Keratinocyte (primary cell): ENCODE results near the gene SENP1. TPM values are rescaled to one million over a fixed set of nuclear protein-coding genes. Genes with fewer than 3 reads are reported as not detected.

Experiments used
- DNase-seq: peaks from one replicate; pipeline ENCODE4 v3.0.0-alpha.2; 2011; ENCODE audit warnings: low read depth, missing footprints, low spot score
- FAIRE-seq: peaks from 2 replicates; lab custom pipeline; 2011; peaks lifted over from hg19 to GRCh38; lab: Jason Lieb, UNC
- H2AFZ ChIP-seq: 2 replicates; pipeline ENCODE4 v1.6.0; 2012; ENCODE audit warnings: low read length, control low read depth, inconsistent platforms; ENCODE audit not compliant: control insufficient read depth
- H3K27ac ChIP-seq: 2 replicates; pipeline ENCODE4 v1.5.1; 2011; ENCODE audit warnings: low read length; ENCODE audit not compliant: control insufficient read depth, insufficient read depth
- H3K27me3 ChIP-seq: 3 replicates; pipeline ENCODE4 v1.6.0; 2011; ENCODE audit warnings: low read length; ENCODE audit not compliant: control insufficient read depth, insufficient read depth; ENCODE audit errors: extremely low read depth
- H3K36me3 ChIP-seq, 2 experiments: 2 replicates in 1 of 2; 3 replicates in 1 of 2; pipeline ENCODE4 v1.5.1; 2011; ENCODE audit warnings: low read length in 2 of 2, mild to moderate bottlenecking in 1 of 2; ENCODE audit not compliant: control insufficient read depth in 2 of 2, insufficient read depth in 2 of 2; ENCODE audit errors: extremely low read depth in 1 of 2
- H3K4me1 ChIP-seq: 3 replicates; pipeline ENCODE4 v1.5.1; 2011; ENCODE audit warnings: low read length; ENCODE audit not compliant: control insufficient read depth, insufficient read depth; ENCODE audit errors: extremely low read depth
- H3K4me2 ChIP-seq: 3 replicates; pipeline ENCODE4 v1.6.0; 2011; ENCODE audit warnings: low read depth, low read length; ENCODE audit not compliant: control insufficient read depth, insufficient read depth; ENCODE audit errors: extremely low read depth
- H3K4me3 ChIP-seq, 3 experiments: fragments of 200-600 bp in 1 of 3; sonication (generic) in 1 of 3; 2 replicates in 2 of 3; 3 replicates in 1 of 3; pipeline ENCODE4 v1.5.1; 2011 to 2016; ENCODE audit warnings: low read length in 3 of 3, mild to moderate bottlenecking in 3 of 3, control low read depth in 2 of 3, inconsistent platforms in 1 of 3, low read depth in 1 of 3, mixed read lengths in 1 of 3, mixed run types in 1 of 3, moderate library complexity in 1 of 3; ENCODE audit not compliant: control insufficient read depth in 2 of 3, insufficient read depth in 2 of 3; ENCODE audit errors: extremely low read depth in 1 of 3
- H3K79me2 ChIP-seq: 2 replicates; pipeline ENCODE4 v1.6.0; 2012; ENCODE audit warnings: low read length; ENCODE audit not compliant: control insufficient read depth, insufficient read depth
- H3K9ac ChIP-seq: 3 replicates; pipeline ENCODE4 v1.6.0; 2011; ENCODE audit warnings: low read length; ENCODE audit not compliant: control insufficient read depth, insufficient read depth; ENCODE audit errors: extremely low read depth
- H3K9me1 ChIP-seq: 3 replicates; pipeline ENCODE4 v1.6.0; 2011; ENCODE audit warnings: low read length; ENCODE audit not compliant: control insufficient read depth, insufficient read depth; ENCODE audit errors: extremely low read depth
- H3K9me3 ChIP-seq: 2 replicates; pipeline ENCODE4 v1.5.1; 2012; ENCODE audit warnings: low read depth, low read length; ENCODE audit not compliant: control insufficient read depth
- H4K20me1 ChIP-seq: 3 replicates; pipeline ENCODE4 v1.6.0; 2011; ENCODE audit warnings: low read length; ENCODE audit not compliant: control insufficient read depth, insufficient read depth; ENCODE audit errors: extremely low read depth
- CTCF ChIP-seq, 3 experiments: IDR thresholded peaks in 1 of 3; conservative IDR thresholded peaks in 1 of 3; optimal IDR thresholded peaks in 1 of 3; 2 replicates in 2 of 3; 3 replicates in 1 of 3; pipeline versions ENCODE3 to v1.5.1; 2011; ENCODE audit warnings: low read length in 3 of 3, mild to moderate bottlenecking in 3 of 3, moderate library complexity in 2 of 3, control low read depth in 1 of 3, inconsistent platforms in 1 of 3; ENCODE audit not compliant: insufficient read depth in 2 of 3; ENCODE audit errors: extremely low read depth in 1 of 3
- EZH2 ChIP-seq: IDR thresholded peaks from one replicate; pipeline ENCODE4 v1.6.1; 2012; ENCODE audit warnings: inconsistent platforms, mild to moderate bottlenecking, low read length, moderate library complexity
- dilution Hi-C: fragments of 300-500 bp; cut with MboI; formaldehyde crosslinking; loops from one replicate; pipeline ENCODE4 v1.7.0; 2020; ENCODE audit warnings: low sequenced_read_pairs; ENCODE audit not compliant: extremely low pct_ligation_motif_present
- polyA plus RNA-seq, 5 experiments: library from polyadenylated mRNA; depleted of rRNA in 3 of 5; stranded (reverse) in 3 of 5; stranded (forward) in 1 of 5; unstranded in 1 of 5; fragments of >200 nt; gene quantifications; 1 replicate in 1 of 5; 2 replicates in 3 of 5; 3 replicates in 1 of 5; pipeline versions ENCODE4 v1.2.1 to v1.2.3, GENCODE V29; 2011 to 2012; ENCODE audit warnings: missing spikeins in 2 of 5, low read depth in 1 of 5, low replicate concordance in 1 of 5

SENP1 gene
- polyA plus RNA-seq, 1 donor (not counting 4 experiments of a cell fraction or from before 2014, with no cell fraction given): 15.4 TPM

- no peak overlapping the region for H3K4me2 ChIP-seq
- H3K27ac ChIP-seq: no peak overlapping the region
- no peaks in the 10 kb centered on the region for H3K36me3 ChIP-seq
- H3K9me1 ChIP-seq: no peaks in the 10 kb centered on the region
- H3K4me3 ChIP-seq: no peak overlapping the region
- no peak overlapping the region for H2AFZ ChIP-seq
- H3K9me3 ChIP-seq: no peaks in the 10 kb centered on the region
- DNase-seq: no peak
- FAIRE-seq: no peak
- dilution Hi-C loops: no loop called here
- TF ChIP-seq CTCF (optimal IDR thresholded peaks at IDR 0.05 in 1 of 3, IDR thresholded peaks at IDR 0.05 in 1 of 3, conservative IDR thresholded peaks at IDR 0.05 in 1 of 3; ENCODE audit: extremely low read depth in 1 of 3, insufficient read depth in 2 of 3, low read length in 3 of 3): no peak
- no peak for TF ChIP-seq EZH2
- peaks cover 13% of the 10 kb centered on the region for H3K27me3 ChIP-seq
- no peaks in the 10 kb centered on the region for H3K4me1 ChIP-seq
- no peaks in the 10 kb centered on the region for H3K79me2 ChIP-seq
- H3K9ac ChIP-seq: no peak overlapping the region
- H4K20me1 ChIP-seq: no peaks in the 10 kb centered on the region
Observed at GRCh38 chr12:48021485-48022179, 84.2 kb downstream of the SENP1 start.

- H3K27ac ChIP-seq: no peak overlapping the region
- no peaks in the 10 kb centered on the region for H3K79me2 ChIP-seq
- no peak for FAIRE-seq
- no peaks in the 10 kb centered on the region for H3K9me3 ChIP-seq
- H3K4me3 ChIP-seq: no peak overlapping the region
- no peaks in the 10 kb centered on the region for H3K9me1 ChIP-seq
- no peak overlapping the region for H3K9ac ChIP-seq
- DNase-seq: no peak
- H3K27me3 ChIP-seq: peaks cover 17% of the 10 kb centered on the region
- H3K4me1 ChIP-seq: no peaks in the 10 kb centered on the region
- TF ChIP-seq EZH2 (no peak), CTCF (optimal IDR thresholded peaks at IDR 0.05 in 1 of 3, IDR thresholded peaks at IDR 0.05 in 1 of 3, conservative IDR thresholded peaks at IDR 0.05 in 1 of 3; ENCODE audit: extremely low read depth in 1 of 3, insufficient read depth in 2 of 3, low read length in 3 of 3) (no peak)
- no peaks in the 10 kb centered on the region for H3K36me3 ChIP-seq
- dilution Hi-C loops: no loop called here
- no peaks in the 10 kb centered on the region for H4K20me1 ChIP-seq
- no peak overlapping the region for H2AFZ ChIP-seq
- H3K4me2 ChIP-seq: no peak overlapping the region
Observed at GRCh38 chr12:48019639-48020265, 86.1 kb downstream of the SENP1 start.
